ENCODE measurements around the gene MAPK12. TPM values are rescaled to one million over a fixed set of nuclear protein-coding genes. Genes with fewer than 3 reads are reported as not detected.

MAPK12 gene
- total RNA-seq, 1 experiment from 2014 or later = 86.7 TPM

GRCh38 chr22:50252082-50253045 is 9.1 kb downstream of the MAPK12 start:
- H3K4me2 ChIP-seq (ENCODE audit: low read length) = peak overlapping the region; percentile 98
- no peak for DNase-seq (ENCODE audit: low read depth, low spot score)

More at GRCh38 chr22:50252082-50253045, 9.1 kb downstream of the MAPK12 start:
- peak; percentile 70 for ATAC-seq
- Histone ChIP-seq H3K9ac (ENCODE audit: low read length) (peak overlapping the region; percentile 96), H3K79me2 (ENCODE audit: insufficient read depth, low read length) (peaks cover 25% of the 10 kb centered on the region), H3K36me3 (ENCODE audit: control insufficient read depth in 1 of 2, insufficient read depth in 2 of 2, low read length in 2 of 2) (peaks cover 0 to 11% of the 10 kb centered on the region in 2 experiments; a peak in 2 of 4 replicates), H3K9me2 (ENCODE audit: insufficient read depth) (no peaks in the 10 kb centered on the region), H3K4me1 (ENCODE audit: control insufficient read depth in 1 of 2, insufficient read depth in 2 of 2, low read length in 2 of 2) (peaks cover 12 to 45% of the 10 kb centered on the region in 2 experiments; a peak in 3 of 4 replicates), H3K27ac (ENCODE audit: low read depth, low read length) (peak overlapping the region; percentile 99), H3K27me3 (ENCODE audit: insufficient read depth, low read length) (no peaks in the 10 kb centered on the region), H3K9me3 (ENCODE audit: control insufficient read depth in 1 of 2, insufficient read depth in 1 of 2, low read depth in 1 of 2, low read length in 2 of 2) (no peaks in the 10 kb centered on the region), H4K20me1 (ENCODE audit: insufficient read depth) (no peaks in the 10 kb centered on the region), H2AFZ (ENCODE audit: low read depth, low read length, poor library complexity, severe bottlenecking) (no peak overlapping the region), H3K4me3 (replicated peaks in 1 of 2; ENCODE audit: low read depth in 1 of 2, low read length in 2 of 2) (no peak overlapping the region)
- POLR2A ChIA-PET = interaction anchor here (0.6 to 1.7 kb wide), 4 partner anchors 9 to 76 kb away, joined by 3 to 5 read pairs (median 4); partner anchors contain the start of gene MAPK12
- RAD21 ChIA-PET (ENCODE audit: low non-redundant PET in 1 of 2, low total read pairs in 2 of 2, uncharacterized antibody in 2 of 2, unreplicated experiment in 2 of 2) = interaction anchor here (0.6 to 1.3 kb wide), 4 partner anchors 72 to 114 kb away, joined by 3 to 5 read pairs (median 4); no protein-coding TSS in a partner anchor
- CTCF ChIA-PET = interaction anchor here (0.6 to 3.0 kb wide), 9 partner anchors 9 to 369 kb away, joined by 3 to 17 read pairs (median 6); partner anchors contain the start of gene MAPK12
- no TSS peak for BruUV-seq (replicated peaks)
- TF ChIP-seq JUND (IDR thresholded peaks at IDR 0.05) = no peak
- no peak for TF ChIP-seq SIN3A (IDR thresholded peaks at IDR 0.05; ENCODE audit: low read depth)
- TF ChIP-seq POLR2AphosphoS5 (IDR thresholded peaks at IDR 0.05; ENCODE audit: low read depth, low read length) = no peak
- no peak for TF ChIP-seq FOSL1 (IDR thresholded peaks at IDR 0.05; ENCODE audit: low read depth)
- TF ChIP-seq RAD21 (IDR thresholded peaks at IDR 0.05; ENCODE audit: low read depth) = peak; percentile 94
- TF ChIP-seq MAX (IDR thresholded peaks at IDR 0.05) = no peak; the same call in 1 of the 2 replicates
- peak; percentile 75 to 92 (median 75) for TF ChIP-seq CTCF (IDR thresholded peaks at IDR 0.05 in 2 of 3, conservative IDR thresholded peaks at IDR 0.05 in 1 of 3; ENCODE audit: borderline replicate concordance in 1 of 3, insufficient read depth in 1 of 3, low read depth in 2 of 3, low read length in 2 of 3)
- TF ChIP-seq EGR1 (IDR thresholded peaks at IDR 0.05; ENCODE audit: low read depth) = no peak
- TF ChIP-seq CEBPB (IDR thresholded peaks at IDR 0.05; ENCODE audit: low read depth) = no peak
- TF ChIP-seq TCF7L2 (IDR thresholded peaks at IDR 0.05; ENCODE audit: borderline replicate concordance, extremely low read depth, insufficient read depth, insufficient read length) = no peak
- no peak for TF ChIP-seq SRF (IDR thresholded peaks at IDR 0.05; ENCODE audit: low read depth)
- no peak for TF ChIP-seq ELF1 (IDR thresholded peaks at IDR 0.05; ENCODE audit: borderline replicate concordance, low read depth)
- no peak for TF ChIP-seq EZH2phosphoT487 (IDR thresholded peaks at IDR 0.05; ENCODE audit: borderline replicate concordance)
- TF ChIP-seq POLR2A (IDR thresholded peaks at IDR 0.05; ENCODE audit: borderline replicate concordance, extremely low read depth, insufficient read depth, insufficient read length) = no peak
- TF ChIP-seq ZNF274 (IDR thresholded peaks at IDR 0.05; ENCODE audit: low read depth, low read length) = no peak
- intact Hi-C loops (cut with micrococcal nuclease) = loop anchor here (1.0 to 5.0 kb wide), 3 partner anchors 90 to 245 kb away; no protein-coding TSS in a partner anchor
